Liver (tissue), 9 donors: ENCODE measurements around the gene PRRX1. TPM values are rescaled to one million over a fixed set of nuclear protein-coding genes. Genes with fewer than 3 reads are reported as not detected.

ENCODE experiments used
- DNase-seq: peaks from one replicate; pipeline ENCODE4 v3.0.0-alpha.2; 2017; ENCODE audit warnings: low spot score
- H3K27ac ChIP-seq, 2 donors: one replicate each; pipeline ENCODE4 v1.7.0; 2013; ENCODE audit warnings: inconsistent platforms in 2 of 2, low read length in 2 of 2, control low read depth in 1 of 2, low read depth in 1 of 2, mild to moderate bottlenecking in 1 of 2
- H3K27me3 ChIP-seq, 4 donors: one replicate each; pipeline versions ENCODE4 v1.6.1 to v1.7.0; 2013; ENCODE audit warnings: low read length in 3 of 4, inconsistent platforms in 1 of 4, mild to moderate bottlenecking in 1 of 4, moderate library complexity in 1 of 4; ENCODE audit not compliant: control insufficient read depth in 4 of 4, insufficient read depth in 4 of 4
- H3K36me3 ChIP-seq, 4 donors: one replicate each; pipeline versions ENCODE4 v1.6.1 to v1.7.0; 2013; ENCODE audit warnings: low read length in 3 of 4, mild to moderate bottlenecking in 3 of 4, low read depth in 1 of 4, moderate library complexity in 1 of 4; ENCODE audit not compliant: control insufficient read depth in 4 of 4, insufficient read depth in 3 of 4
- H3K4me1 ChIP-seq, 4 donors: one replicate each; pipeline versions ENCODE4 v1.6.1 to v1.7.0; 2013; ENCODE audit warnings: low read length in 3 of 4, mild to moderate bottlenecking in 3 of 4, moderate library complexity in 1 of 4; ENCODE audit not compliant: control insufficient read depth in 4 of 4, insufficient read depth in 4 of 4
- H3K4me3 ChIP-seq, 3 donors: one replicate each; pipeline versions ENCODE4 v1.6.1 to v1.7.0; 2013; ENCODE audit warnings: low read length in 3 of 3, control low read depth in 1 of 3, low read depth in 1 of 3, mild to moderate bottlenecking in 1 of 3
- H3K9ac ChIP-seq, 2 donors: one replicate each; pipeline ENCODE4 v1.7.0; 2013; ENCODE audit warnings: low read length in 2 of 2, mild to moderate bottlenecking in 2 of 2, moderate library complexity in 2 of 2, control low read depth in 1 of 2, low read depth in 1 of 2
- H3K9me3 ChIP-seq, 4 donors: one replicate each; pipeline versions ENCODE4 v1.6.1 to v1.7.0; 2013; ENCODE audit warnings: low read length in 3 of 4; ENCODE audit not compliant: control insufficient read depth in 4 of 4
- ATF3 ChIP-seq: IDR thresholded peaks from 2 replicates; pipeline ENCODE4 v1.6.1; 2016; ENCODE audit warnings: antibody characterized with exemption
- CTCF ChIP-seq: fragments of 150-350 bp; IDR thresholded peaks from 2 replicates; pipeline ENCODE4 v1.5.1; 2017; ENCODE audit warnings: improper control_type of control experiment, low read depth, low read length; ENCODE audit not compliant: missing input control
- FOXA1 ChIP-seq: IDR thresholded peaks from 2 replicates; pipeline ENCODE4 v1.6.1; 2016; ENCODE audit warnings: antibody characterized with exemption
- FOXA2 ChIP-seq: IDR thresholded peaks from 2 replicates; pipeline ENCODE4 v1.6.1; 2016; ENCODE audit warnings: antibody characterized with exemption
- GABPA ChIP-seq, 2 donors: IDR thresholded peaks in 1 of 2; conservative IDR thresholded peaks in 1 of 2; 2 replicates each; pipeline ENCODE4 v1.6.1; 2016; ENCODE audit warnings: antibody characterized with exemption in 2 of 2, mild to moderate bottlenecking in 1 of 2, moderate library complexity in 1 of 2
- HNF4A ChIP-seq, 2 donors: conservative IDR thresholded peaks; 2 replicates each; pipeline ENCODE4 v1.6.1; 2016; ENCODE audit warnings: antibody characterized with exemption in 2 of 2, mild to moderate bottlenecking in 2 of 2
- HNF4G ChIP-seq: IDR thresholded peaks from 2 replicates; pipeline ENCODE4 v1.6.1; 2016; ENCODE audit warnings: antibody characterized with exemption
- JUND ChIP-seq, 2 donors: IDR thresholded peaks; 2 replicates each; pipeline ENCODE4 v1.6.1; 2016; ENCODE audit warnings: antibody characterized with exemption in 2 of 2
- MAX ChIP-seq: IDR thresholded peaks from 2 replicates; pipeline ENCODE4 v1.6.1; 2016; ENCODE audit warnings: antibody characterized with exemption
- NR2F2 ChIP-seq: IDR thresholded peaks from 2 replicates; pipeline ENCODE4 v1.6.1; 2016; ENCODE audit warnings: antibody characterized with exemption
- RAD21 ChIP-seq, 2 donors: IDR thresholded peaks; 2 replicates each; pipeline ENCODE4 v1.6.1; 2016; ENCODE audit warnings: antibody characterized with exemption in 2 of 2, mild to moderate bottlenecking in 2 of 2
- RXRA ChIP-seq, 2 donors: IDR thresholded peaks; 2 replicates each; pipeline ENCODE4 v1.6.1; 2017 to 2018; ENCODE audit warnings: antibody characterized with exemption in 2 of 2, mild to moderate bottlenecking in 1 of 2
- YY1 ChIP-seq: IDR thresholded peaks from 2 replicates; pipeline ENCODE4 v1.6.1; 2016; ENCODE audit warnings: antibody characterized with exemption, mild to moderate bottlenecking
- ZBTB33 ChIP-seq: IDR thresholded peaks from 2 replicates; pipeline ENCODE4 v1.6.1; 2016; ENCODE audit warnings: antibody characterized with exemption
- WGBS: extraction: QIAGEN DNeasy Blood & Tissue Kit; methylation state at CpG from one replicate; pipeline ENCODE4 v1.1.7; 2013; 5-methylcytosine and 5-hydroxymethylcytosine counted together
- polyA plus RNA-seq, 2 donors: library from polyadenylated mRNA; stranded (reverse) in 1 of 2; unstranded in 1 of 2; fragments of 200-250 nt in 1 of 2; fragments of >200 nt in 1 of 2; fragmentation: Nextera tagmentation in 1 of 2; extraction: Ambion mirVana in 1 of 2; gene quantifications; one replicate each; pipeline versions ENCODE4 v1.2.1 to v1.2.3, GENCODE V29; 2013 to 2015
- total RNA-seq, 2 donors: library from RNA; depleted of rRNA; stranded (reverse); fragments of >200 nt; gene quantifications; one replicate each; pipeline ENCODE4 v1.2.3, GENCODE V29; 2014
- donor health status: healthy.
- donor health status: healthy.
- donor health status: healthy.
- donor health status: healthy.
- donor health status: healthy.

The PRRX1 gene
- total and polyA plus RNA-seq, 4 donors, result under 0.01 to 0.37 (median 0.25) TPM; not detected in 1

GRCh38 chr1:170664828-170665612 lies 1.1 kb downstream of the PRRX1 start:
- Histone ChIP-seq H3K9ac (no peak overlapping the region), H3K36me3 (no peaks in the 10 kb centered on the region), H3K27me3 (peaks cover 9 to 24% (median 17%) of the 10 kb centered on the region in 4 donors), H3K4me3 (peak overlapping the region in 1 of 3 donors; percentile 30), H3K9me3 (no peaks in the 10 kb centered on the region), H3K4me1 (peaks cover 9 to 26% (median 17%) of the 10 kb centered on the region in 4 donors), H3K27ac (no peak overlapping the region)
- TF ChIP-seq RAD21 (IDR thresholded peaks at IDR 0.05) (peak in 1 of 2 donors; percentile 32), FOXA2 (no peak), RXRA (IDR thresholded peaks at IDR 0.05) (no peak), HNF4G (no peak), HNF4A (conservative IDR thresholded peaks at IDR 0.05) (no peak)
- 8% methylated on average over 37 of the region's 37 CpGs for WGBS
- no peak for DNase-seq

GRCh38 chr1:170665629-170666028 lies 1.7 kb downstream of the PRRX1 start:
- no peak overlapping the region for H3K9ac ChIP-seq
- no peaks in the 10 kb centered on the region for H3K36me3 ChIP-seq
- H3K4me1 ChIP-seq, result peaks cover 9 to 26% (median 17%) of the 10 kb centered on the region in 4 donors
- TF ChIP-seq NR2F2 (no peak), FOXA1 (no peak), ZBTB33 (no peak), RXRA (IDR thresholded peaks at IDR 0.05) (no peak), ATF3 (no peak), CTCF (no peak), GABPA (IDR thresholded peaks at IDR 0.05 in 1 of 2, conservative IDR thresholded peaks at IDR 0.05 in 1 of 2) (no peak), HNF4G (no peak), FOXA2 (no peak)
- no peaks in the 10 kb centered on the region for H3K9me3 ChIP-seq
- 31% methylated on average over 14 of the region's 14 CpGs for WGBS
- no peak for DNase-seq
- peaks cover 9 to 24% (median 14%) of the 10 kb centered on the region in 4 donors for H3K27me3 ChIP-seq
- no peak overlapping the region for H3K4me3 ChIP-seq
- H3K27ac ChIP-seq, result no peak overlapping the region

- Histone ChIP-seq H3K4me3 (no peak overlapping the region), H3K4me1 (peaks cover 9 to 24% (median 11%) of the 10 kb centered on the region in 4 donors), H3K9ac (no peak overlapping the region), H3K27ac (no peak overlapping the region), H3K27me3 (peaks cover 10 to 26% (median 17%) of the 10 kb centered on the region in 4 donors), H3K36me3 (no peaks in the 10 kb centered on the region), H3K9me3 (no peaks in the 10 kb centered on the region)
- TF ChIP-seq JUND (IDR thresholded peaks at IDR 0.05) (no peak), YY1 (no peak), CTCF (no peak), MAX (no peak), FOXA1 (no peak)
- 15% methylated on average over 32 of the region's 32 CpGs for WGBS
- no peak for DNase-seq
These were observed 2.8 kb downstream of the PRRX1 start for GRCh38 chr1:170666541-170667254.
